Naive thymus-derived CD4-positive, alpha-beta T cell (primary cell): Measurements from ENCODE around the gene FAM234A. TPM values are rescaled to one million over a fixed set of nuclear protein-coding genes. Genes with fewer than 3 reads are reported as not detected.

Experiments used
- ATAC-seq: fragments of 150-1000 bp; cut with Tn5 transposase; 2 replicates; pipeline ENCODE4 v1.10.0; 2021; ENCODE audit warnings: mild to moderate bottlenecking, moderate library complexity
- CTCF ChIA-PET: fragments of 350-600 bp; sonication (Branson Sonifier 250); formaldehyde crosslinking; loops from one replicate; lab custom pipeline; 2021; ENCODE audit warnings: antibody characterized with exemption; lab: Charles Lee
- POLR2A ChIA-PET: fragments of 350-600 bp; sonication (Branson Sonifier 250); formaldehyde crosslinking; loops from one replicate; lab custom pipeline; 2021; ENCODE audit warnings: antibody characterized with exemption, inconsistent platforms; lab: Charles Lee
- DNase-seq, 9 donors: peaks; one replicate each; pipeline versions ENCODE4 v3.0.0 to v3.0.0-alpha.2; 2020 to 2022; ENCODE audit warnings: mixed read lengths in 1 of 9
- H3K27ac ChIP-seq: one replicate; pipeline ENCODE4 v1.7.0; 2013; ENCODE audit warnings: mild to moderate bottlenecking, low read depth, low read length, moderate library complexity
- H3K27me3 ChIP-seq, 2 donors: one replicate each; pipeline ENCODE4 v1.7.0; 2013; ENCODE audit warnings: low read length in 2 of 2, mild to moderate bottlenecking in 2 of 2, moderate library complexity in 2 of 2; ENCODE audit not compliant: control insufficient read depth in 2 of 2, insufficient read depth in 2 of 2
- H3K36me3 ChIP-seq, 3 experiments: 1 replicate in 2 of 3; 2 replicates in 1 of 3; pipeline ENCODE4 v1.7.0; 2013; ENCODE audit warnings: low read length in 3 of 3, mild to moderate bottlenecking in 3 of 3, moderate library complexity in 1 of 3; ENCODE audit not compliant: insufficient read depth in 3 of 3, control insufficient read depth in 2 of 3
- H3K4me1 ChIP-seq, 2 donors: one replicate each; pipeline ENCODE4 v1.7.0; 2013; ENCODE audit warnings: low read length in 2 of 2, mild to moderate bottlenecking in 2 of 2, moderate library complexity in 1 of 2; ENCODE audit not compliant: control insufficient read depth in 2 of 2, insufficient read depth in 2 of 2
- H3K4me3 ChIP-seq: 2 replicates; pipeline ENCODE4 v1.7.0; 2013; ENCODE audit warnings: mild to moderate bottlenecking, low read length
- H3K9me3 ChIP-seq, 3 experiments: 1 replicate in 2 of 3; 2 replicates in 1 of 3; pipeline ENCODE4 v1.7.0; 2013; ENCODE audit warnings: low read length in 3 of 3; ENCODE audit not compliant: control insufficient read depth in 2 of 3
- H3K27ac Mint-ChIP-seq, 9 donors: one replicate each; pipeline ENCODE4 v1.8.0; 2020 to 2022; ENCODE audit warnings: mixed read lengths in 9 of 9, mild to moderate bottlenecking in 8 of 9, moderate library complexity in 5 of 9, inconsistent platforms in 2 of 9
- H3K27me3 Mint-ChIP-seq, 5 donors: one replicate each; pipeline ENCODE4 v1.8.0; 2021 to 2022; ENCODE audit warnings: mixed read lengths in 5 of 5, mild to moderate bottlenecking in 1 of 5
- H3K36me3 Mint-ChIP-seq, 5 donors: one replicate each; pipeline ENCODE4 v1.8.0; 2020 to 2022; ENCODE audit warnings: mixed read lengths in 5 of 5, mild to moderate bottlenecking in 3 of 5, inconsistent platforms in 1 of 5
- H3K4me1 Mint-ChIP-seq, 7 donors: one replicate each; pipeline ENCODE4 v1.8.0; 2020 to 2022; ENCODE audit warnings: mixed read lengths in 7 of 7, mild to moderate bottlenecking in 3 of 7, inconsistent platforms in 1 of 7
- H3K4me3 Mint-ChIP-seq, 10 donors: one replicate each; pipeline ENCODE4 v1.8.0; 2020 to 2022; ENCODE audit warnings: mild to moderate bottlenecking in 10 of 10, mixed read lengths in 10 of 10, moderate library complexity in 6 of 10, inconsistent platforms in 2 of 10
- H3K9me3 Mint-ChIP-seq, 11 donors: one replicate each; pipeline ENCODE4 v1.8.0; 2020 to 2022; ENCODE audit warnings: mixed read lengths in 11 of 11, mild to moderate bottlenecking in 4 of 11, inconsistent platforms in 1 of 11, moderate library complexity in 1 of 11
- intact Hi-C, 2 donors: fragments of 100-400 bp; cut with micrococcal nuclease; formaldehyde crosslinking; loops; one replicate each; pipeline ENCODE4 v1.15.1; 2023
- polyA plus RNA-seq, 2 donors: library from polyadenylated mRNA; unstranded; fragments of 300-500 nt; fragmentation: Illumina TruSeq; gene quantifications; one replicate each; pipeline ENCODE4 v1.2.3, GENCODE V29; 2021
- total RNA-seq, 6 experiments: library from RNA in 5 of 6; stranded (reverse) in 5 of 6; gene quantifications; 1 replicate in 5 of 6; 2 replicates in 1 of 6; pipeline ENCODE4 v1.2.3 and lab custom pipeline; 2021 to 2026

The FAM234A gene
- total and polyA plus RNA-seq, 7 experiments from 2014 or later = 30.4 to 43.9 (median 32.9) TPM

DNA sequence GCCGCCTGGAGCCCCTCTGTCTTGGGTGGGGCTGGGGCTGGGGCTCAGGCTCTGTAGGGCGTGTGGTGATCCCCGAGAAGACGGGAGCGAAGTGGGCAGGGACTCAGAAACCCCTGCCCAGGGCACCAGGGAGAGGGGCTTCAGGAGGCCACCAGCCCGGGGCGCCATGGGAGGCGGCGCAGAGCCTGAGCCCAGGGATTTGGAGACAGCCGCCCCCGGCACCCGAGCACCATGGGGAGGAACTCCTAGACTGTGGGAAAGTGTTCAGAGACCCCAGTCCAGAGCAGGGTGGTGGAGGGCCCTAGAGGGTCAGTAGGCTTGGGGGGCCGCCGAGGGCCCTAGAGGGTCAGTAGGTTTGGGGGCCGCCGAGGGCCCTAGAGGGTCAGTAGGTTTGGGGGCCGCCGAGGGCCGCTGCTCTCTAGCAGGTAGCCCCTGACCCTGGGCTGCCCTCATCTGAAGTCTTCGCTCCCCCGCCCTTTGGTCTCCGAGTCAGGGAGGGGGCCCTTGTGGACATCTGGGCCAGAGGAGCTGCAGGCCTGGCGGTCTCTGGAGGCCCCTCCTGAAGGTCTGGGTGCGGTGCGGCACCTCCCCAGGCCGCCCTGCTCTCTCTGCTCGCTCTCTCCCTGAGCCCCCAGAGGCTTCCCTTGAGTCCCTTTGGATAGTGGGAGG, 46.5 kb downstream of the FAM234A start:
- intact Hi-C loops = no loop called here
- peak overlapping the region in 2 of 10 donors; percentile 43 to 55 for H3K4me3 Mint-ChIP-seq
- DNase-seq (no peak), ATAC-seq (no peak)
- no peaks in the 10 kb centered on the region for H3K36me3 ChIP-seq
- peaks cover 0 to 2% (median 0%) of the 10 kb centered on the region in 11 donors for H3K9me3 Mint-ChIP-seq
- ChIA-PET POLR2A (no interaction called here), CTCF (no interaction called here)
- H3K36me3 Mint-ChIP-seq = no peaks in the 10 kb centered on the region
- H3K4me1 Mint-ChIP-seq = peaks cover 0 to 8% (median 8%) of the 10 kb centered on the region in 7 donors
- no peaks in the 10 kb centered on the region for H3K9me3 ChIP-seq
- H3K27me3 ChIP-seq = peaks cover 0 to under 1% of the 10 kb centered on the region in 2 donors
- no peak overlapping the region for H3K27ac ChIP-seq
- H3K27me3 Mint-ChIP-seq = peaks cover 5 to 34% (median 12%) of the 10 kb centered on the region in 5 donors
- peaks cover 0 to 7% of the 10 kb centered on the region in 2 donors for H3K4me1 ChIP-seq
- H3K4me3 ChIP-seq = no peak overlapping the region
- no peak overlapping the region for H3K27ac Mint-ChIP-seq

DNA sequence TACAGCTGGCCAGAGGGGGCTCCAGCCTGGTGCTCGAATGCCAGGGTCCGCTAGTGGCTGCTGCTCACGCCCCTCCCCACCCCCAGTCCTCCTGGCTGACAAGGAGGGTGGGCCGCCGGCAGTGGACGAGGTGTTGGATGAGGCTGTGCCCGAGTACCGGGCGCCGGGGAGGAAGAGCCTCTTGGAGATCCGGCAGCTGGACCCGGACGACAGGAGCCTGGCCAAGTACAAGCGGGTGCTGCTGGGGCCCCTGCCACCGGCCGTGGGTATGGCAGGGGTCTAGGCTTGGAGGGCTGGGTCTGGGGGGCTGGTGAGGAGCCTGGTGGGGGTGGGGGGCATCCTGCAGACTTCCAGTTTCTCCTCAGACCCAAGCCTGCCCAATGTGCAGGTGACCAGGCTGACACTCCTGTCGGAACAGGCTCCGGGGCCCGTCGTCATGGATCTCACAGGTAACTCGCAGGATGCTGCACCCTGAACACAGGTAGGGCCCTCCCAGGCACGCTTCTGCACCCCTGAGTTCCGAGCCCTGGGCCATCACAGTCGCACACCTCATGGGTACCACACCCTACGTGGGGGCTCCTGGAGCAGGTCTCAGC, 47.1 kb downstream of the FAM234A start:
- Histone ChIP-seq H3K27me3 (no peaks in the 10 kb centered on the region), H3K4me1 (peaks cover 0 to 7% of the 10 kb centered on the region in 2 donors), H3K36me3 (peaks cover 0 to 5% (median 0%) of the 10 kb centered on the region in 3 experiments), H3K27ac (no peak overlapping the region), H3K9me3 (peaks cover 0 to 4% (median 0%) of the 10 kb centered on the region in 3 experiments), H3K4me3 (no peak overlapping the region)
- H3K36me3 Mint-ChIP-seq = no peaks in the 10 kb centered on the region
- peak overlapping the region in 2 of 10 donors; percentile 38 to 55 for H3K4me3 Mint-ChIP-seq
- no peak overlapping the region for H3K27ac Mint-ChIP-seq
- no peak for ATAC-seq
- peaks cover 0 to 2% (median 0%) of the 10 kb centered on the region in 11 donors for H3K9me3 Mint-ChIP-seq
- ChIA-PET POLR2A (no interaction called here), CTCF (no interaction called here)
- intact Hi-C loops = no loop called here
- peaks cover 0 to 8% (median 8%) of the 10 kb centered on the region in 7 donors for H3K4me1 Mint-ChIP-seq
- DNase-seq = no peak
- peaks cover 5 to 27% (median 6%) of the 10 kb centered on the region in 5 donors for H3K27me3 Mint-ChIP-seq

DNA sequence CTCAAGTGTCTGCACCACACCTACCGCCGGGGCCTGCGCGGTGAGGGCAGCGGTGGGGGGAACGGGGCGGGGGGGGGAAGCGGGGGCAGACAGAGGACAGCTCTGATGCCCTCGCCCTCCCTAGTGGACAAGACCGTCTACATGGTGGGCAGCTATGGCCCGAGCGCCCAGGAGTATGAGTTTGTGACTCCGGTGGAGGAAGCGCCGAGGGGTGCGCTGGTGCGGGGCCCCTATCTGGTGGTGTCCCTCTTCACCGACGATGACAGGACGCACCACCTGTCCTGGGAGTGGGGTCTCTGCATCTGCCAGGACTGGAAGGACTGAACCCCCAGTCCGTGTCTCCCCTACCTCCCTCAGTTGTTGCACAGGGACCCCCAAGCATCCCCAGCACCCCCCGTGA, 47.9 kb downstream of the FAM234A start:
- no peaks in the 10 kb centered on the region for H3K27me3 ChIP-seq
- peaks cover 0 to 8% (median 8%) of the 10 kb centered on the region in 7 donors for H3K4me1 Mint-ChIP-seq
- H3K4me3 Mint-ChIP-seq = no peak overlapping the region
- no peak overlapping the region for H3K4me3 ChIP-seq
- ChIA-PET POLR2A (no interaction called here), CTCF (no interaction called here)
- no peak overlapping the region for H3K27ac Mint-ChIP-seq
- no peak overlapping the region for H3K27ac ChIP-seq
- H3K36me3 ChIP-seq = peaks cover 0 to 12% (median 0%) of the 10 kb centered on the region in 3 experiments
- no peak for ATAC-seq
- intact Hi-C loops = no loop called here
- H3K4me1 ChIP-seq = peaks cover 0 to 7% of the 10 kb centered on the region in 2 donors
- no peak for DNase-seq
- H3K9me3 ChIP-seq = peaks cover 0 to 4% (median 0%) of the 10 kb centered on the region in 3 experiments
- peaks cover 0 to 5% (median 0%) of the 10 kb centered on the region in 5 donors for H3K36me3 Mint-ChIP-seq
- peaks cover 0 to 21% (median 5%) of the 10 kb centered on the region in 5 donors for H3K27me3 Mint-ChIP-seq
- H3K9me3 Mint-ChIP-seq = no peaks in the 10 kb centered on the region

GRCh38 chr16:283033-283805, 48.6 kb downstream of the FAM234A start, which contains the start of gene PDIA2:
PDIA2 (plus strand) TSS chr16:283164; CDS start chr16:283170, 6 bp downstream.
- no peak within 1 kb of the TSS for H3K4me3 ChIP-seq
- H3K4me1 ChIP-seq = peaks cover 0 to 7% of the 10 kb centered on the region in 2 donors
- Mint-ChIP-seq H3K9me3 (no peaks in the 10 kb centered on the region), H3K36me3 (peaks cover 0 to 10% (median 4%) of the 10 kb centered on the region in 5 donors), H3K27me3 (peaks cover 0 to 18% (median 5%) of the 10 kb centered on the region in 5 donors), H3K27ac (no peak within 1 kb of the TSS), H3K4me3 (peak within 1 kb of the TSS in 1 of 10 donors; percentile 38), H3K4me1 (peaks cover 0 to 8% (median 8%) of the 10 kb centered on the region in 7 donors)
- intact Hi-C loops = no loop called here
- ATAC-seq (no peak), DNase-seq (no peak)
- CTCF ChIA-PET = no interaction called here
- H3K36me3 ChIP-seq = peaks cover 0 to 20% (median 0%) of the 10 kb centered on the region in 3 experiments
- H3K9me3 ChIP-seq = peaks cover 0 to 4% (median 0%) of the 10 kb centered on the region in 3 experiments
- no peak within 1 kb of the TSS for H3K27ac ChIP-seq
- POLR2A ChIA-PET = no interaction called here
- no peaks in the 10 kb centered on the region for H3K27me3 ChIP-seq

- Histone ChIP-seq H3K27me3 (no peaks in the 10 kb centered on the region), H3K4me3 (no peak overlapping the region), H3K9me3 (peaks cover 0 to 4% (median 0%) of the 10 kb centered on the region in 3 experiments), H3K4me1 (no peaks in the 10 kb centered on the region), H3K27ac (no peak overlapping the region), H3K36me3 (peaks cover 0 to 32% (median 0%) of the 10 kb centered on the region in 3 experiments)
- Mint-ChIP-seq H3K9me3 (no peaks in the 10 kb centered on the region), H3K27ac (no peak overlapping the region), H3K4me1 (no peaks in the 10 kb centered on the region), H3K27me3 (peaks cover 0 to 8% (median 0%) of the 10 kb centered on the region in 5 donors), H3K36me3 (peaks cover 0 to 10% (median 4%) of the 10 kb centered on the region in 5 donors), H3K4me3 (no peak overlapping the region)
- POLR2A ChIA-PET = no interaction called here
- DNase-seq (no peak), ATAC-seq (no peak)
- intact Hi-C loops = no loop called here
- CTCF ChIA-PET = no interaction called here
These were observed 49.8 kb downstream of the FAM234A start for GRCh38 chr16:284204-285120.
